HEK293 (cell line): ENCODE data around the gene TMED4.

Source experiments
- GLIS1 ChIP-seq: fragments of 450-650 bp; formaldehyde crosslinking; IDR thresholded peaks from 2 replicates; pipeline ENCODE4 v1.5.1; 2016; ENCODE audit warnings: missing biosample characterization, missing genetic modification characterization
- HOXA7 ChIP-seq: sonication (generic); formaldehyde crosslinking; IDR thresholded peaks from 2 replicates; pipeline ENCODE4 v1.8.1; 2022; ENCODE audit warnings: missing genetic modification reagents, borderline replicate concordance
- IKZF3 ChIP-seq: fragments of 450-650 bp; IDR thresholded peaks from 2 replicates; pipeline ENCODE4 v1.5.0; 2018; ENCODE audit warnings: missing biosample characterization, mild to moderate bottlenecking, missing genetic modification characterization, moderate library complexity
- KLF10 ChIP-seq: fragments of 450-650 bp; IDR thresholded peaks from 2 replicates; pipeline ENCODE4 v1.5.1; 2018; ENCODE audit warnings: missing biosample characterization, mild to moderate bottlenecking, missing genetic modification characterization
- KLF9 ChIP-seq: fragments of 450-650 bp; formaldehyde crosslinking; IDR thresholded peaks from 2 replicates; pipeline ENCODE4 v1.5.1; 2016; ENCODE audit warnings: missing biosample characterization, missing genetic modification characterization, low read depth
- OSR2 ChIP-seq: fragments of 450-650 bp; formaldehyde crosslinking; IDR thresholded peaks from 2 replicates; pipeline ENCODE4 v1.5.1; 2016; ENCODE audit warnings: missing biosample characterization, missing genetic modification characterization
- ZBTB17 ChIP-seq: fragments of 450-650 bp; formaldehyde crosslinking; IDR thresholded peaks from 2 replicates; pipeline ENCODE4 v1.5.1; 2016; ENCODE audit warnings: missing biosample characterization, missing genetic modification characterization
- ZBTB8A ChIP-seq: fragments of 450-650 bp; formaldehyde crosslinking; IDR thresholded peaks from 2 replicates; pipeline ENCODE4 v1.5.1; 2016; ENCODE audit warnings: missing biosample characterization, missing genetic modification characterization
- ZEB2 ChIP-seq: fragments of 450-650 bp; formaldehyde crosslinking; IDR thresholded peaks from 2 replicates; pipeline ENCODE4 v1.5.1; 2016; ENCODE audit warnings: missing biosample characterization, missing genetic modification characterization
- ZIC2 ChIP-seq: fragments of 450-650 bp; formaldehyde crosslinking; IDR thresholded peaks from 2 replicates; pipeline ENCODE4 v1.5.1; 2016; ENCODE audit warnings: missing biosample characterization, missing genetic modification characterization
- ZNF341 ChIP-seq: fragments of 450-650 bp; formaldehyde crosslinking; IDR thresholded peaks from 2 replicates; pipeline ENCODE4; 2016; ENCODE audit warnings: low read depth, missing biosample characterization, missing genetic modification characterization
- ZNF394 ChIP-seq: fragments of 450-650 bp; formaldehyde crosslinking; IDR thresholded peaks from 2 replicates; pipeline ENCODE4 v1.5.1; 2016; ENCODE audit warnings: missing biosample characterization, missing genetic modification characterization, mild to moderate bottlenecking, moderate library complexity, borderline replicate concordance
- ZNF449 ChIP-seq: fragments of 450-650 bp; formaldehyde crosslinking; IDR thresholded peaks from 2 replicates; pipeline ENCODE4 v1.5.1; 2017; ENCODE audit warnings: missing biosample characterization, mild to moderate bottlenecking, missing genetic modification characterization, moderate library complexity
- ZNF560 ChIP-seq: fragments of 450-650 bp; formaldehyde crosslinking; IDR thresholded peaks from 2 replicates; pipeline ENCODE4 v1.5.1; 2017; ENCODE audit warnings: missing biosample characterization, missing genetic modification characterization, borderline replicate concordance
- ZNF610 ChIP-seq: fragments of 450-650 bp; formaldehyde crosslinking; IDR thresholded peaks from 2 replicates; pipeline ENCODE4 v1.5.1; 2016; ENCODE audit warnings: missing biosample characterization, missing genetic modification characterization, borderline replicate concordance
- ZNF658 ChIP-seq: fragments of 450-650 bp; formaldehyde crosslinking; IDR thresholded peaks from 2 replicates; pipeline ENCODE4; 2016; ENCODE audit warnings: missing biosample characterization, missing genetic modification characterization
- ZNF677 ChIP-seq: fragments of 450-650 bp; IDR thresholded peaks from 2 replicates; pipeline ENCODE4 v1.5.0; 2018; ENCODE audit warnings: missing biosample characterization, mild to moderate bottlenecking, missing genetic modification characterization, moderate library complexity
- ZNF837 ChIP-seq: fragments of 450-650 bp; formaldehyde crosslinking; IDR thresholded peaks from 2 replicates; pipeline ENCODE4 v1.5.1; 2016; ENCODE audit warnings: missing biosample characterization, missing genetic modification characterization
- TF ChIP-seq, protein P1 (sequence below): fragments of 450-650 bp; formaldehyde crosslinking; IDR thresholded peaks from 2 replicates; pipeline ENCODE4 v1.5.1; 2016; ENCODE audit warnings: missing biosample characterization, missing genetic modification characterization
- TF ChIP-seq, protein P2 (sequence below): IDR thresholded peaks from 2 replicates; pipeline ENCODE4 v1.6.1; 2011; ENCODE audit warnings: mild to moderate bottlenecking, low read depth, low read length, borderline replicate concordance
- TF ChIP-seq, protein P3 (sequence below): fragments of 450-650 bp; formaldehyde crosslinking; IDR thresholded peaks from 2 replicates; pipeline ENCODE4 v1.5.1; 2016; ENCODE audit warnings: missing biosample characterization, missing genetic modification characterization, borderline replicate concordance
- TF ChIP-seq, protein P4 (sequence below): fragments of 450-650 bp; formaldehyde crosslinking; IDR thresholded peaks from 2 replicates; pipeline ENCODE4 v1.5.1; 2016; ENCODE audit warnings: missing biosample characterization, missing genetic modification characterization

TMED4 gene

DNA sequence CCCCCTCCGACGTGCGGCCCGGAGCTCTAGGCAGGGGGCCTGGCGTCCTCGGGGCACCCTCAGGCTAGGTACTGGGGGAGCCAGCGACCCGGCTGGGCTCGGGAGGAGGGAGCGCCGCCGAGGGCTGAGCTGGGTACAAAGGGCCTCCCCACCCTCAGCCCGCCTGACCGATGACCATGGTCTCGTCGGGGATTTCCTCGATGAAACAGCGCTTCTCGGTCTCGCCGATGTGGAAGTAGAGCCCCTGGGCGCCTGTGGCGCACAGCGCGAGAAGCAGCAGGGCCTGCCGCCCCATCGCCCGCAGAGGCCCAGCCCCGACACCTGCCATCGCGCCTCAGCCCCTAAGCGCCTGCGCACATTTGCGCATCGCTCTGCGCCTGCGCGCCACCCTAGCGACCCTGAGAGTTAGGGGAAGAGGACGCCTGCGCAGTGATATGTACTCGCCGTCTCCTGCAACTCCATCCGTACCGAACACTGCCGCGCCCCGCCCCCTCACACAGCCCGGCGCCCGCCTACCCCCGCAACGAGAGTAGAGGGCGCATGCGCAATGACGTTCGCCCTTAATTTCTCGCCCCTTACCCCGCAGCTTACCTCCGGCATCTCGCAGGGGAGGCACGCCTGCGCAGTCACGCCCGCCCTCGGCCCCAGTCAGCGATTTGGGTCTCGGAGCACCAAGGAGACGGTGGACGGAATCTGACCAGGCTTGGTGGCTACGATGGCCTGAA is at the start of gene TMED4 (continued):
- TF ChIP-seq, protein P1, sequence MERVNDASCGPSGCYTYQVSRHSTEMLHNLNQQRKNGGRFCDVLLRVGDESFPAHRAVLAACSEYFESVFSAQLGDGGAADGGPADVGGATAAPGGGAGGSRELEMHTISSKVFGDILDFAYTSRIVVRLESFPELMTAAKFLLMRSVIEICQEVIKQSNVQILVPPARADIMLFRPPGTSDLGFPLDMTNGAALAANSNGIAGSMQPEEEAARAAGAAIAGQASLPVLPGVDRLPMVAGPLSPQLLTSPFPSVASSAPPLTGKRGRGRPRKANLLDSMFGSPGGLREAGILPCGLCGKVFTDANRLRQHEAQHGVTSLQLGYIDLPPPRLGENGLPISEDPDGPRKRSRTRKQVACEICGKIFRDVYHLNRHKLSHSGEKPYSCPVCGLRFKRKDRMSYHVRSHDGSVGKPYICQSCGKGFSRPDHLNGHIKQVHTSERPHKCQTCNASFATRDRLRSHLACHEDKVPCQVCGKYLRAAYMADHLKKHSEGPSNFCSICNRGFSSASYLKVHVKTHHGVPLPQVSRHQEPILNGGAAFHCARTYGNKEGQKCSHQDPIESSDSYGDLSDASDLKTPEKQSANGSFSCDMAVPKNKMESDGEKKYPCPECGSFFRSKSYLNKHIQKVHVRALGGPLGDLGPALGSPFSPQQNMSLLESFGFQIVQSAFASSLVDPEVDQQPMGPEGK (tag by site-specific recombination), result peak; percentile 93
- TF ChIP-seq ZNF677 (no peak), ZNF394 (tag by site-specific recombination) (peak; percentile 41; the same call in 1 of the 2 replicates), ZNF449 (tag by site-specific recombination) (peak; percentile 28; the same call in 1 of the 2 replicates), ZNF610 (0 out of 2 replicates have a peak, but pooled peaks have one; percentile 58), ZNF837 (tag by site-specific recombination) (0 out of 2 replicates have a peak, but pooled peaks have one; percentile 65), ZBTB8A (tag by site-specific recombination) (peak; percentile 93), HOXA7 (CRISPR knock-in tag) (no peak), GLIS1 (tag by site-specific recombination) (peak; percentile 73), ZEB2 (tag by site-specific recombination) (0 out of 2 replicates have a peak, but pooled peaks have one; percentile 42), ZNF341 (tag by site-specific recombination) (peak; percentile 87), ZNF658 (tag by site-specific recombination) (no peak), IKZF3 (tag by site-specific recombination) (no peak), ZIC2 (tag by site-specific recombination) (peak; percentile 98), ZBTB17 (tag by site-specific recombination) (peak; percentile 49; the same call in 1 of the 2 replicates), KLF9 (tag by site-specific recombination) (peak; percentile 94), ZNF560 (tag by site-specific recombination) (no peak), KLF10 (tag by site-specific recombination) (no peak), OSR2 (tag by site-specific recombination) (no peak)
- TF ChIP-seq, protein P2, sequence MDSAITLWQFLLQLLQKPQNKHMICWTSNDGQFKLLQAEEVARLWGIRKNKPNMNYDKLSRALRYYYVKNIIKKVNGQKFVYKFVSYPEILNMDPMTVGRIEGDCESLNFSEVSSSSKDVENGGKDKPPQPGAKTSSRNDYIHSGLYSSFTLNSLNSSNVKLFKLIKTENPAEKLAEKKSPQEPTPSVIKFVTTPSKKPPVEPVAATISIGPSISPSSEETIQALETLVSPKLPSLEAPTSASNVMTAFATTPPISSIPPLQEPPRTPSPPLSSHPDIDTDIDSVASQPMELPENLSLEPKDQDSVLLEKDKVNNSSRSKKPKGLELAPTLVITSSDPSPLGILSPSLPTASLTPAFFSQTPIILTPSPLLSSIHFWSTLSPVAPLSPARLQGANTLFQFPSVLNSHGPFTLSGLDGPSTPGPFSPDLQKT, result no peak
- TF ChIP-seq, protein P3, sequence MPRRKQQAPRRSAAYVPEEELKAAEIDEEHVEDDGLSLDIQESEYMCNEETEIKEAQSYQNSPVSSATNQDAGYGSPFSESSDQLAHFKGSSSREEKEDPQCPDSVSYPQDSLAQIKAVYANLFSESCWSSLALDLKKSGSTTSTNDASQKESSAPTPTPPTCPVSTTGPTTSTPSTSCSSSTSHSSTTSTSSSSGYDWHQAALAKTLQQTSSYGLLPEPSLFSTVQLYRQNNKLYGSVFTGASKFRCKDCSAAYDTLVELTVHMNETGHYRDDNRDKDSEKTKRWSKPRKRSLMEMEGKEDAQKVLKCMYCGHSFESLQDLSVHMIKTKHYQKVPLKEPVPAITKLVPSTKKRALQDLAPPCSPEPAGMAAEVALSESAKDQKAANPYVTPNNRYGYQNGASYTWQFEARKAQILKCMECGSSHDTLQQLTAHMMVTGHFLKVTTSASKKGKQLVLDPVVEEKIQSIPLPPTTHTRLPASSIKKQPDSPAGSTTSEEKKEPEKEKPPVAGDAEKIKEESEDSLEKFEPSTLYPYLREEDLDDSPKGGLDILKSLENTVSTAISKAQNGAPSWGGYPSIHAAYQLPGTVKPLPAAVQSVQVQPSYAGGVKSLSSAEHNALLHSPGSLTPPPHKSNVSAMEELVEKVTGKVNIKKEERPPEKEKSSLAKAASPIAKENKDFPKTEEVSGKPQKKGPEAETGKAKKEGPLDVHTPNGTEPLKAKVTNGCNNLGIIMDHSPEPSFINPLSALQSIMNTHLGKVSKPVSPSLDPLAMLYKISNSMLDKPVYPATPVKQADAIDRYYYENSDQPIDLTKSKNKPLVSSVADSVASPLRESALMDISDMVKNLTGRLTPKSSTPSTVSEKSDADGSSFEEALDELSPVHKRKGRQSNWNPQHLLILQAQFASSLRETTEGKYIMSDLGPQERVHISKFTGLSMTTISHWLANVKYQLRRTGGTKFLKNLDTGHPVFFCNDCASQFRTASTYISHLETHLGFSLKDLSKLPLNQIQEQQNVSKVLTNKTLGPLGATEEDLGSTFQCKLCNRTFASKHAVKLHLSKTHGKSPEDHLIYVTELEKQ (tag by site-specific recombination), result no peak
- TF ChIP-seq, protein P4, sequence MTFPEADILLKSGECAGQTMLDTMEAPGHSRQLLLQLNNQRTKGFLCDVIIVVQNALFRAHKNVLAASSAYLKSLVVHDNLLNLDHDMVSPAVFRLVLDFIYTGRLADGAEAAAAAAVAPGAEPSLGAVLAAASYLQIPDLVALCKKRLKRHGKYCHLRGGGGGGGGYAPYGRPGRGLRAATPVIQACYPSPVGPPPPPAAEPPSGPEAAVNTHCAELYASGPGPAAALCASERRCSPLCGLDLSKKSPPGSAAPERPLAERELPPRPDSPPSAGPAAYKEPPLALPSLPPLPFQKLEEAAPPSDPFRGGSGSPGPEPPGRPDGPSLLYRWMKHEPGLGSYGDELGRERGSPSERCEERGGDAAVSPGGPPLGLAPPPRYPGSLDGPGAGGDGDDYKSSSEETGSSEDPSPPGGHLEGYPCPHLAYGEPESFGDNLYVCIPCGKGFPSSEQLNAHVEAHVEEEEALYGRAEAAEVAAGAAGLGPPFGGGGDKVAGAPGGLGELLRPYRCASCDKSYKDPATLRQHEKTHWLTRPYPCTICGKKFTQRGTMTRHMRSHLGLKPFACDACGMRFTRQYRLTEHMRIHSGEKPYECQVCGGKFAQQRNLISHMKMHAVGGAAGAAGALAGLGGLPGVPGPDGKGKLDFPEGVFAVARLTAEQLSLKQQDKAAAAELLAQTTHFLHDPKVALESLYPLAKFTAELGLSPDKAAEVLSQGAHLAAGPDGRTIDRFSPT, result 0 out of 2 replicates have a peak, but pooled peaks have one; percentile 26
